GM23338 (cell line): ENCODE measurements around the gene MTRF1L.
"Not testable (repeated sequence)": the region's sequence is repeated elsewhere in the genome, so short reads cannot be mapped to it uniquely, and the experiment has no call there.

ENCODE experiments used
- CTCF ChIP-seq, 2 experiments: fragments of 200-600 bp in 1 of 2; sonication (generic) in 1 of 2; conservative IDR thresholded peaks; 2 replicates each; pipeline versions ENCODE4 v1.5.1 to v1.6.1; 2016 to 2017; ENCODE audit warnings: antibody characterized with exemption in 2 of 2, low read depth in 2 of 2, mild to moderate bottlenecking in 2 of 2, moderate library complexity in 1 of 2
- EZH2phosphoT487 ChIP-seq: fragments of 200-600 bp; sonication (generic); IDR thresholded peaks from one replicate; pipeline ENCODE4 v1.8.1; 2018; ENCODE audit warnings: antibody characterized with exemption; ENCODE audit not compliant: unreplicated experiment
- POLR2AphosphoS5 ChIP-seq: IDR thresholded peaks from 2 replicates; pipeline ENCODE4 v1.6.1; 2016; ENCODE audit warnings: antibody characterized with exemption, low read depth
- REST ChIP-seq: IDR thresholded peaks from one replicate; pipeline ENCODE4 v1.6.1; 2018; ENCODE audit warnings: antibody characterized with exemption; ENCODE audit not compliant: unreplicated experiment

DNA sequence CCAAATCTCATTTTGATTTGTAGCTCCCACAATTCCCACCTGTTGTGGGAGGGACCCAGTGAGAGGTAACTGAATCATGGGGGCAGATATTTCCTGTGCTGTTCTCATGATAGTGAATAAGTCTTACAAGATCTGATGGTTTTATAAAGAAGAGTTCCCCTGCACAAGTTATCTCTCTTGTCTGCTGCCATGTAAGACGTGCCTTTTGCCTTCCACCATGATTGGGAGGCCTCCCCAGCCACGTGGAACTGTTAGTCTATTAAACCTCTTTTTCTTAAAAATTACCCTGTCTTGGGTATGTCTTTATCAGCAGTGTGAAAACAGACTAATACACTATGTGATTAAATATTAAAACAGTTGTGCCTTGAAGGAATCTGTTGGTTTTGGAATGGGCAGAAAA lies 3.0 kb downstream of the MTRF1L start:
- TF ChIP-seq CTCF (conservative IDR thresholded peaks at IDR 0.05; ENCODE audit: low read depth in 2 of 2); POLR2AphosphoS5; REST; EZH2phosphoT487: not testable (repeated sequence)
